ENCODE measurements around the gene CHST14.

The CHST14 gene

GRCh38 chr15:40456738-40457137 is 14.0 kb upstream of the CHST14 start:
- no peak for TF ChIP-seq CTCF (IDR thresholded peaks at IDR 0.05; ENCODE audit: borderline replicate concordance, insufficient read depth, low read depth, low read length)
- H3K4me3 ChIP-seq (ENCODE audit: low read depth, low read length), result no peak overlapping the region

- no peak for TF ChIP-seq CTCF (IDR thresholded peaks at IDR 0.05; ENCODE audit: borderline replicate concordance, insufficient read depth, low read depth, low read length)
- H3K4me3 ChIP-seq (ENCODE audit: low read depth, low read length), result no peak overlapping the region
Observed at GRCh38 chr15:40458495-40459371, 12.1 kb upstream of the CHST14 start.

- H3K4me3 ChIP-seq (ENCODE audit: low read depth, low read length), result no peak overlapping the region
- no peak for TF ChIP-seq CTCF (IDR thresholded peaks at IDR 0.05; ENCODE audit: borderline replicate concordance, insufficient read depth, low read depth, low read length)
Observed at GRCh38 chr15:40459391-40460015, 11.3 kb upstream of the CHST14 start.

GRCh38 chr15:40460404-40460803 is 10.4 kb upstream of the CHST14 start:
- no peak overlapping the region for H3K4me3 ChIP-seq (ENCODE audit: low read depth, low read length)
- TF ChIP-seq CTCF (IDR thresholded peaks at IDR 0.05; ENCODE audit: borderline replicate concordance, insufficient read depth, low read depth, low read length), result no peak

GRCh38 chr15:40461958-40462357 is 8.8 kb upstream of the CHST14 start:
- no peak for TF ChIP-seq CTCF (IDR thresholded peaks at IDR 0.05; ENCODE audit: borderline replicate concordance, insufficient read depth, low read depth, low read length)

GRCh38 chr15:40463279-40463678 is 7.5 kb upstream of the CHST14 start:
- TF ChIP-seq CTCF (IDR thresholded peaks at IDR 0.05; ENCODE audit: borderline replicate concordance, insufficient read depth, low read depth, low read length), result no peak

More at GRCh38 chr15:40461958-40462357, 8.8 kb upstream of the CHST14 start:
- H3K4me3 ChIP-seq (ENCODE audit: low read depth, low read length), result no peak overlapping the region

More at GRCh38 chr15:40463279-40463678, 7.5 kb upstream of the CHST14 start:
- no peak overlapping the region for H3K4me3 ChIP-seq (ENCODE audit: low read depth, low read length)

All from GM12875 (cell line).